ENCODE results near the gene OSER1.

GRCh38 chr20:44176833-44177534 is 33.6 kb downstream of the OSER1 start:
- TF ChIP-seq CTCF (IDR thresholded peaks at IDR 0.05; ENCODE audit: low read depth, low read length, poor library complexity, severe bottlenecking), result no peak
- no peak for TF ChIP-seq EZH2phosphoT487 (IDR thresholded peaks at IDR 0.05; ENCODE audit: borderline replicate concordance, low read length)
